Skeletal muscle satellite cell (primary cell): Measurements from ENCODE around the gene PRSS33.

Experiments
- H3K27me3 ChIP-seq: 2 replicates; pipeline ENCODE4 v1.7.0; 2013; ENCODE audit warnings: low read length; ENCODE audit not compliant: control insufficient read depth, insufficient read depth
- H3K36me3 ChIP-seq: 2 replicates; pipeline ENCODE4 v1.7.0; 2013; ENCODE audit warnings: mild to moderate bottlenecking, control low read depth, low read length; ENCODE audit not compliant: insufficient read depth
- H3K4me1 ChIP-seq: 2 replicates; pipeline ENCODE4 v1.7.0; 2013; ENCODE audit warnings: low read length; ENCODE audit not compliant: control insufficient read depth, insufficient read depth
- H3K4me2 ChIP-seq: 2 replicates; pipeline ENCODE4 v1.7.0; 2013; ENCODE audit warnings: mild to moderate bottlenecking, low read length
- H3K4me3 ChIP-seq: 2 replicates; pipeline ENCODE4 v1.7.0; 2013; ENCODE audit warnings: low read length
- H3K9ac ChIP-seq: 2 replicates; pipeline ENCODE4 v1.7.0; 2013; ENCODE audit warnings: mild to moderate bottlenecking, low read depth, low read length, moderate library complexity
- H3K9me3 ChIP-seq: replicated peaks from 2 replicates; pipeline ENCODE4 v1.7.0; 2013; ENCODE audit warnings: mild to moderate bottlenecking, control low read depth, low read length

The PRSS33 gene

GRCh38 chr16:2810651-2811050, 23.3 kb upstream of the PRSS33 start:
- peaks cover 64% of the 10 kb centered on the region for H3K27me3 ChIP-seq

GRCh38 chr16:2809149-2809760, 21.9 kb upstream of the PRSS33 start:
- no peak overlapping the region for H3K4me3 ChIP-seq
- H3K9me3 ChIP-seq, result peaks cover 2% of the 10 kb centered on the region
- no peak overlapping the region for H3K4me2 ChIP-seq
- H3K9ac ChIP-seq, result no peak overlapping the region
- peaks cover 65% of the 10 kb centered on the region for H3K27me3 ChIP-seq
- H3K36me3 ChIP-seq, result no peaks in the 10 kb centered on the region
- no peaks in the 10 kb centered on the region for H3K4me1 ChIP-seq

More at GRCh38 chr16:2810651-2811050, 23.3 kb upstream of the PRSS33 start:
- H3K4me1 ChIP-seq, result no peaks in the 10 kb centered on the region
- H3K4me2 ChIP-seq, result no peak overlapping the region
- H3K36me3 ChIP-seq, result no peaks in the 10 kb centered on the region
- H3K4me3 ChIP-seq, result no peak overlapping the region
- H3K9me3 ChIP-seq, result peaks cover 2% of the 10 kb centered on the region
- H3K9ac ChIP-seq, result no peak overlapping the region

- Histone ChIP-seq H3K9me3 (peaks cover 9% of the 10 kb centered on the region), H3K36me3 (no peaks in the 10 kb centered on the region), H3K4me3 (no peak overlapping the region), H3K27me3 (peaks cover 67% of the 10 kb centered on the region), H3K4me1 (no peaks in the 10 kb centered on the region), H3K9ac (no peak overlapping the region), H3K4me2 (no peak overlapping the region)
These were observed 20.8 kb upstream of the PRSS33 start for GRCh38 chr16:2808181-2808580.

- Histone ChIP-seq H3K4me2 (no peak overlapping the region), H3K4me3 (no peak overlapping the region), H3K36me3 (no peaks in the 10 kb centered on the region), H3K9ac (no peak overlapping the region), H3K9me3 (peaks cover 9% of the 10 kb centered on the region), H3K4me1 (no peaks in the 10 kb centered on the region), H3K27me3 (peaks cover 55% of the 10 kb centered on the region)
These were observed 18.9 kb upstream of the PRSS33 start for GRCh38 chr16:2806286-2806685.

GRCh38 chr16:2804728-2805127, 17.4 kb upstream of the PRSS33 start:
- no peak overlapping the region for H3K4me3 ChIP-seq
- H3K9me3 ChIP-seq, result peaks cover 9% of the 10 kb centered on the region
- no peaks in the 10 kb centered on the region for H3K4me1 ChIP-seq
- H3K4me2 ChIP-seq, result no peak overlapping the region
- H3K9ac ChIP-seq, result no peak overlapping the region
- peaks cover 48% of the 10 kb centered on the region for H3K27me3 ChIP-seq
- H3K36me3 ChIP-seq, result no peaks in the 10 kb centered on the region

GRCh38 chr16:2803545-2804195, 16.3 kb upstream of the PRSS33 start:
- no peak overlapping the region for H3K9ac ChIP-seq
- H3K4me1 ChIP-seq, result no peaks in the 10 kb centered on the region
- H3K4me2 ChIP-seq, result no peak overlapping the region
- H3K9me3 ChIP-seq, result peaks cover 6% of the 10 kb centered on the region
- no peaks in the 10 kb centered on the region for H3K36me3 ChIP-seq
- peaks cover 39% of the 10 kb centered on the region for H3K27me3 ChIP-seq
- H3K4me3 ChIP-seq, result no peak overlapping the region

- no peaks in the 10 kb centered on the region for H3K36me3 ChIP-seq
- H3K9me3 ChIP-seq, result peaks cover 6% of the 10 kb centered on the region
- H3K4me3 ChIP-seq, result no peak overlapping the region
- no peak overlapping the region for H3K4me2 ChIP-seq
- H3K4me1 ChIP-seq, result no peaks in the 10 kb centered on the region
- no peak overlapping the region for H3K9ac ChIP-seq
- H3K27me3 ChIP-seq, result peaks cover 25% of the 10 kb centered on the region
These were observed 12.5 kb upstream of the PRSS33 start for GRCh38 chr16:2799859-2800226.

GRCh38 chr16:2799205-2799858, 12.0 kb upstream of the PRSS33 start:
- Histone ChIP-seq H3K4me3 (no peak overlapping the region), H3K4me1 (no peaks in the 10 kb centered on the region), H3K36me3 (no peaks in the 10 kb centered on the region), H3K27me3 (peaks cover 26% of the 10 kb centered on the region), H3K9me3 (peaks cover 6% of the 10 kb centered on the region), H3K4me2 (no peak overlapping the region), H3K9ac (no peak overlapping the region)

GRCh38 chr16:2798723-2799204, 11.4 kb upstream of the PRSS33 start:
- peaks cover 21% of the 10 kb centered on the region for H3K27me3 ChIP-seq
- H3K36me3 ChIP-seq, result no peaks in the 10 kb centered on the region
- H3K4me3 ChIP-seq, result no peak overlapping the region
- no peak overlapping the region for H3K4me2 ChIP-seq
- H3K9me3 ChIP-seq, result peaks cover 3% of the 10 kb centered on the region
- H3K9ac ChIP-seq, result no peak overlapping the region
- H3K4me1 ChIP-seq, result no peaks in the 10 kb centered on the region

- no peaks in the 10 kb centered on the region for H3K4me1 ChIP-seq
- no peak overlapping the region for H3K4me2 ChIP-seq
- no peak overlapping the region for H3K9ac ChIP-seq
- H3K4me3 ChIP-seq, result no peak overlapping the region
- H3K27me3 ChIP-seq, result peaks cover 36% of the 10 kb centered on the region
- no peaks in the 10 kb centered on the region for H3K36me3 ChIP-seq
- no peaks in the 10 kb centered on the region for H3K9me3 ChIP-seq
These were observed 8.2 kb upstream of the PRSS33 start for GRCh38 chr16:2795395-2796143.

- Histone ChIP-seq H3K9me3 (no peaks in the 10 kb centered on the region), H3K4me3 (no peak overlapping the region), H3K4me2 (no peak overlapping the region), H3K4me1 (no peaks in the 10 kb centered on the region), H3K9ac (no peak overlapping the region), H3K36me3 (no peaks in the 10 kb centered on the region), H3K27me3 (peaks cover 45% of the 10 kb centered on the region)
These were observed 5.6 kb upstream of the PRSS33 start for GRCh38 chr16:2792940-2793339.
